Inferior parietal cortex (tissue), 1 donor: ENCODE results near the gene PMPCA.

ENCODE experiments used
- DNase-seq: peaks from one replicate; pipeline ENCODE4 v3.0.0-alpha.2; 2016; ENCODE audit errors: extremely low spot score

PMPCA gene, protein sequence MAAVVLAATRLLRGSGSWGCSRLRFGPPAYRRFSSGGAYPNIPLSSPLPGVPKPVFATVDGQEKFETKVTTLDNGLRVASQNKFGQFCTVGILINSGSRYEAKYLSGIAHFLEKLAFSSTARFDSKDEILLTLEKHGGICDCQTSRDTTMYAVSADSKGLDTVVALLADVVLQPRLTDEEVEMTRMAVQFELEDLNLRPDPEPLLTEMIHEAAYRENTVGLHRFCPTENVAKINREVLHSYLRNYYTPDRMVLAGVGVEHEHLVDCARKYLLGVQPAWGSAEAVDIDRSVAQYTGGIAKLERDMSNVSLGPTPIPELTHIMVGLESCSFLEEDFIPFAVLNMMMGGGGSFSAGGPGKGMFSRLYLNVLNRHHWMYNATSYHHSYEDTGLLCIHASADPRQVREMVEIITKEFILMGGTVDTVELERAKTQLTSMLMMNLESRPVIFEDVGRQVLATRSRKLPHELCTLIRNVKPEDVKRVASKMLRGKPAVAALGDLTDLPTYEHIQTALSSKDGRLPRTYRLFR

DNA sequence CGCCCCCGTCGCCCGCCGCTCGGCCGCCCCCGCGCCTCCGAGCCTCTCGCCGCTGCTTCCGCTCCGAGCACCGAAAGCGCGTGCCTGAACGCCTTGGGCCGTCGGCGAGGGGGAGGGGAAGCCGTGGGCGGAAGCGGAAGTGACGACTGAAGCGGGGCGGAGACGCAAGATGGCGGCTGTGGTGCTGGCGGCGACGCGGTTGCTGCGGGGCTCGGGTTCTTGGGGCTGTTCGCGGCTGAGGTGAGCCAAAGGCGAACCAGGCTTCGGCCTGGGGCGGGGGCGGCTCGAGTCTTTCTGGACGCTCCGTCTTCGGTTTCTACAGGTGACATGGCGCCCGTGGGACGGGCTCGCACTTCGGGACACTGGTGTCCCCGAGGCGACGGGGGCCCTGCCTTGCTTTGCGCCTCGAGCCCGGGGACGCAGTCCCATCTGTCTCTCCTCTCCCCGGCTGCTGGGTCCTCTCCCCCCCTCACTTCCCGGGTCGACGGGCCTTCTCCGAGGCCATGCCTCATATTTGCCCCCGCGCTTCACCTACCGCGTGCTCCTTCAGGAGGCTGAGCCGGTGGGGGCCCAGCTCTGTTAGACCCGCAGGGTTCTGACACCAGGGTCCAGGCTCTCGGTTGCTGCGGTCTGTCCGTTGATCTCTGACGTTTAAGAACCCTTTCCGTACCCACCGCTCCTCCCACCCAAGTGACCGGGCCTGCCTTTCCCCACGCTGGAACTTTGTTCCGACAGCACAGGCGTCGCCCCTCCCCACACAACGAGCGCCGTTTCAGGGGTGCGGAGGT lies at the start of gene PMPCA, which contains the start of gene ENTR1:
PMPCA (plus strand) TSS at position 159 of the 788 bp plus-strand sequence; CDS start at position 170, 11 bp downstream.
ENTR1 (minus strand) TSS at position 115 of the 788 bp plus-strand sequence. CDS start 217 bp downstream, outside the sequence.
- DNase-seq: peak; percentile 96

DNA sequence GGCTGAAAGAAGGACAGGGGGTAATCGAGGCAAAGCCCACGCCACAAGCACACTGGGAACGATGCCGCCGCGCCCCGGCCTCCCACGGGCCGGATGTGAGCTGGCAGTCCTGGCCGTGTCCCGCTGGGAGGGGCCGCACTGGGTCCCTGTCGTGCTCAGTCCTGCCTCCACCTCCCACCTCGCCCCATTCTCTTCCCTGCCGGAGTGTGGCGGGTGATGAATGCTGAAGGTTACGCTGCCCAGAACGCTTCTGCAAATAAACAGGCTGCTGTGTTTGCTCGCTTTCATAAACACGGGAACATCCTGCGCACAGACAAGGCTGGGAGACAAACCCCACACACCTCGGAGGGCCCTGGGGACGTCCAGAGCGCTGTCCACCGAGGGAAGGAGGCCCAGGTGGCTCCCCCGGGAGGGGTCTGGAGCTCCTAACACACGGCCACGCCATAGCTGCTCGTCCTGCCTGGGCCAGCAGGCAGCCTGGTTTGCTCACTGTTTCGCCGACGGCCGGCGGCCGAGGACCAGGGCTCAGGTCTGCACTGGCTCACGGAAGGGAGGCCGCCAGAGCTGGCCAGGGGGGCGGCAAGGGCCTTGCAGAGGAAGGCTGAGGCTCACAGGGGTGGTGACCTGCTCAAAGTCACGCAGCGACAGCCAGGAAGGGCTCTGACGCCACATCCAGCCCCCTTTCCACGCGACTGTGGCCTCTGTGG lies 49.3 kb upstream of the PMPCA start:
- DNase-seq: no peak

DNA sequence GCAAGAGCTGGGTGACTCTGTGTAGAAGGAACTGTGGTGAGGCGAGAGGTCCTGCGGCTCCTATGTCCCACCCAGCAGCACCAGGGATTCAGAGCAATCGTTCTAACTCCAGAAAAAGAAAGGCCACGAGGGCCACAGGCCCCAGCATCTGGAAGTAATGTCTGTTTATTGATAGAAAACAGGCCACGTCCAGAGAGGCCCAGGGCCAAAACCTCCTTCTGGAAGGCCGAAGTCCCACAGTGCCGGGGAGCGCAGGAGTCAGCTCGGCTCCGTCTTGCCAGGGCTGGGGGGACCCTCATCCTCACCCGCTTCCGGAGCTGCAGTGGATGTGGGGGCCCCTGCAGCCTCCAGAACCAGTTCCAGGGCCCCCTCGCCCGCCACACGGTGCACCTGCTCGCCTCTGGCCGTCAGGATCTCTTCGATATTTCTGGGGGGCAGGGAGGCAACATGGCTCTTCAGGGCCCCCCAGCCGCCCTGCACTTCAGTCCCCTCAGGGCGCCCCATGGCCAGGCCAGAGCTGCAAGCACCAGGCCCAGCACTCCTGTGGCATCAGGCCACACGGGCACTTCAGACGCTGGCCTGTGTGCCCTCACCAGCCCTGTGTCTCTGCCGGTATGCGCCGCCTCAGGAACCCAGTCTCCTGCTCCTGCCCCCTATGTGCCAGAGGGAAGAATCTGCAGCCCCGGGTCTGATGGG lies 48.6 kb upstream of the PMPCA start:
- DNase-seq: no peak

DNA sequence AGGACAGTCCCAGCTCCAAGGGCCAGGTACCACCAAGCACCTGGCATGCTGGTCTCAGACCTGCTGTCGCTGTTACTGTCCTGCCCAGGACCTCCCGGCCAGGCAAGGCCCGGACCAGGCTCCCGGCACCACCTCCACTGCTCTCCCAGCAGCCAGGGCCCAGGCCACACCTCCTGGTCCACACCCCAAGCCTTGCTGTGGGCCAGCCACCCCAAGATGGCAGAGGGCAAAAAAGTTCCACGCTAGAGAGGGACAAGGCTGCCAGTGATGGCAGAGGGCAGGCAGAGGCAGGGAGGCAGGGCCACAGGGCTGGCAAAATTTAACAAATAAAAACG lies 48.0 kb upstream of the PMPCA start:
- no peak for DNase-seq

DNA sequence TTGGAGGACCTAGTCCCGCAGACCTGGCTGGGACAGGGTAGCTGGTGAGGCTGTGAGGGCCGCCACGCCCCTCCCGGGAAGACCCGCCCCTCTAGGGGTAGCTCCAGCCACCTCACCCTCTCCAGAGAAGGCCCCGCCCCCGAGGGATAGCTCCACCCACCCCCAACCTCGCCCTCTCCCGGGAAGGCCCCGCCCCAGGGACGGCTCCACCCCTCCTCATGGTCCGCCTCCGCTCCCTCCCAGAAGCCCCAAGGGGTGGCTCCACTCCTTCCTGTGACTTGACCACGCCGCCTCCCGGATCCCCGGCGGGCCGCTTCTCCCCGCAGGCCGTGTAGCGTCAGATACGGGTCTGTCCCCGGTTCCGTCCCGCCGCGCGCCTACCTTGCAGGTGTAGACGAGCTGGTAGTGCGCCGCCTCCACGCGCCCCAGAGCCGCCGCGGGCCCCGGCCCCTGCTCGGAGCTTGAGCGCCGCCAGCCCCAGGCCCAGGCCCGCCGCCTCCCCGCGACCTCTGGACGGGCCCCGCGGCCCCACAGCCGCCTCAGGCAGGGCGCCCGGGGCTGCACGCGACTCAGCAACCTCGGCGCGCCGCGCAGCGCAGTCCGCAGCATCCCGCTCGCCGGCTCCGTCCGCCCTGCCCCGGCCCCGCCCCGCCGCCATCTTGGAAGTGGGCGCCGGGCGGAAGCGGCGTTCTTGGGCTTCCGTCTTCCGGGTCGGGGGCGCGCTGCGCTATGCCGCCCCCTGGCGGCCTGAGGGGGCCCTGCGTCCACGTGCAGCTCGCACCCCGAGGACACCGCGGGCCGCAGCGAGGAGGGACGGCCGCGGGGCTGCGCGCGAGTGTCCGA lies 47.1 kb upstream of the PMPCA start, which contains the start of gene DNLZ:
DNLZ (minus strand) TSS at position 639 of the 843 bp plus-strand sequence; CDS start at position 609, 30 bp downstream.
- DNase-seq: peak; percentile 85

DNA sequence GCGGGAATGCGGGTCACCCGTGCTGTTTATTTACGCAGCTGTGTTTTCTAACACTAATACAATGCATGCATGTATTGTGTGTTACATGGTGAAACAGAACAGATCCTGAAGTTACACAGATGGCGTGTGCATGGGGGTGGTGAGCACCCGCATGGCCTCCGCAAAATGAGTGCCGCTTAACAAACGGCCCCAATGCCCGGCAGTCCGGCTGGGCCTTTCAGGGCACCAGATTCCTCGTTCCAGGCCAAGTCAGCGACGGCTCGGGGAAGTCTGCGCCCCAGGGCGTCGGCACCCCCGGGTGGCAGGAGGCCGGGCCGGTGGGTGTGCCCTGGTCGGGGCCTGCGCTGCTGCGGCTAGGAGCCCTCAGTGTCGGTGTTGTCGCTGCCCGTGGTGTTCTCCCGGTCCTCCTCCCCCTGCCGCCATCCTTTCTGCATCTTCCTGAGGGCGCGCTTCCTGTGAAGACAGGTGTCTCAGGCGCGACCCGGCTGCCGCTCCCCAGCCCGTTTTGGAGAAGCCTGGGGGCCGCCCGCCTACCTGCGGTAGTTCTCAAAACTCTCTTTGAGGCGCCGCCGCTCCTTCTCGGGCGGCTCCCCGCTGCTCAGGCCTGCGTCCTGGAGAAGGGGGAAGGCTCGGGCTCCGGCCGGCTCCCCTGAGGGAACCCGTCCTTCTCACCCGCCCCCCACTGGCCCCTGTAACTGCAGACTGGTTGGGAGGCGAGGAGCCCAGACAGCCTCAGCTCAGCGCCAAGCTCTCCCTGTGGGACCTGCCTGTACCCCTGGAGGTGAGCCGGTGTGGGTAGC lies 46.3 kb upstream of the PMPCA start:
- DNase-seq: no peak

DNA sequence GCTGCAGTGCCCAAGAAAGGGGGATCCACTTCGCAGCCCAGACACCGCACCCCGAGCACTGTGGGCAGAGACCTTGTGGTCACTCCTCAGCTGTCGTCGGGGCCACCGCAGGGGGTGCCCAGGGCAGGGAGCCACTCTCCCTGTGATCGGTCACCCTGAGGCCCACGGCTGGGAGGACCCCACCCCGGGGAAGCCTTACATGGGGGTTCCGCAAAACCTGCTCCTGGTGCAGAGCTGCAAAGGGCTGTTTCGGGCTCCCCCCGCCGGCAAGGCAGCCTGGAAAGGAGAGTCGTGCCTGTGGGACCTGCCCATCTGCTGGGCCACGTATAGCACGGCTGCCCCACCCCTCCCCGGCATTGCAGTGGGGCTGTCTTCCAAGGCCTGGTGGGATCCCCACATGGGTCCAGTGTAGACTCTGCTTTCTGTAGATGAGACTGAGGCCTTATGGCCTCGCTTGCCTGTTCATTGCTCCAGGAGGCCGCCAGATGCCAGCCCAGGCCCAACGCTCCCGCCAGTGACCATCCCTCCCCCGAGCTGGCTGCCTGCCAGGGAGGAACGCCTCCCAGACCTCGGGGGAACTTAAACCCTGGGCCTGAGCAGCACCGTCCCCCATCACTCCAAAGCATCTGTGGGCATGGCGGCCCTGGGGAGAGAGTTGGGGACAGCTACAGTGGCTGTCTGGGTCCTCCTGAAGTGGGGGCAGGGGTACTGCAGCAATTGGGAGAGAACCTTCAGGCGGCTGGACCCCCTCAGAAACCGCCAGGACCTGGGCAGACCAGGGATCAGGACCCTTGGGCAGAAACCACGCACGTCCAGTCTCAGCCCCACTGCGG lies 45.3 kb upstream of the PMPCA start:
- no peak for DNase-seq

DNA sequence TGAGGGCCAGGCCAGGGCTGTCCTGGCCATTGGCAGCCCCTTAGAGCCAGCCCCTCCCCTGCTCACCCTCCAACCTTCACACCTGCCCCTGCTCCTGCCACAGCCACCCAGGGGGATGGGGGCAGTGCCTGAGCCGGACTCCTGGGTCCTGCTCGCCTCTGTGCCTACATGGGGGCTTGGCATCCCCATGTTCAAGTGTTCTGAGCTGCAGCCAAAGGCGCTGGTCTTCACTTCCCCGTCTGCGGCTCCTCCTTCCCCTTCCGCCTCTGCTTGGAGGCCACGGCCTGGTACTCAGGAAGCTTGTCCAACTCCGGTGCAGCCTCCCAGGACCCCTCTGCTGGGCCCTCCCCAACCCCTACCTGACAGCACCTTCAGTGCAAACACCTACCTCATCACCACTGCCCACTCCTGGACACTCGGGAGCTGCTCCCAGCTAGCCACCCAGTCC lies 44.7 kb upstream of the PMPCA start:
- no peak for DNase-seq

DNA sequence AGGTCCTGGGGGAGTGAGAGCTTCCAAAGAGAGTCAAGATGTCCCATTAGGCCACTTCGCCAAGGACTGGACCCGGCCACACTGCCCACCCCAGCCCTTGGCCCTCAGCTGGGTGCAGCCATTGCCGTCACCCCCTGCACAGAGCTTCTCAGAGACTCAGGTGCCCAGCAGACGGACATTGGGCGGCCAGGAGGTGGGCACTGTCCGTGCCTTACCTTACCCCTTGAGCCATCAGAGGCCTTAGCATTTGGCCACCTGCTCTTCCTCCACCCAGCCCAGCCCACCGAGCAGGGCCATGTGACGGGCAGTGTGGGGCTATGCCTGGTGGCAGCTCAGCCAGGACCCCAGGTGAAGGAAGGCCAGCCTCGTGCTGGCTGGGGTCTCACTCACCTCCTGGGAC lies 43.6 kb upstream of the PMPCA start:
- no peak for DNase-seq

DNA sequence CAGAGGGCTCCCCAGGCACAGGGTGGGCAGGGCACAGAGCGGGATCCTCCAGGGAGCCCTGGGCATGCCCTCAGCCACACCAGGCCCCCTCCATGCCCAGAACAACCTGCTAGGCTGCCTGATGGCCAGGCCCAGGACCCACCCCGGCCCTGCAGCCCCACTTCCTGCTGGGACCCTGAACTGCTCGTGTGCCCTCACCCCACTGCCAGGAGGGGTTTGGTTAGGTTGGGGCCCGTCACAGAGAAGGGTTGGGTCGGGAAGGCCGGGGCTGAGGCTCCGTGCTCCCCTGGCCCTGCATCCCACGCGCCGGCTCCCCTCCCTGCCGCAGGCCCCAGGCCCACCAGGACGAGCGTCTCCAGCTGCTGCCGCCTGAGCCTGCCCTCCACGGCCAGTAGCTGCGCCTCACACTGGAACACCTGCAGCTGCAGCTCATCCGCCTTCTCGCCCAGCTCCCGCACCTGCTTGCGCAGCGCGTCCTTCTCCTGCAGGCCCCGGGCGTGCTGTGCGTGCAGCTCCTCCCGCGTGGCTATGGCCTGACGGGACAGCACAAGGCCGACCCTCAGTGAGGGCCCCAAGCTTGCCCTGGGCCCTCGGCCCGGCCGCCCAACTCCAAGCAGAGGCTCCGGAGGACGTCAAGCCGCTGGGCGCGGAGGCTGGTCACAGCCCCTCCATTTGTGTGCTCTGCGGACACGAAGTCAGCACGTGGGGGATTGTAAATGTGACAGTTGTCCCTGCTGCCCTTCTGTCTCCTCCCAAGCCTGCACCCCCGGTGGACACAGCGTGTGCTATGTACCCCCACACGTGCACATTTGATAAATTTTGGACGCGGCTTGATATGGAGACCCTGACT lies 42.9 kb upstream of the PMPCA start:
- DNase-seq: no peak

DNA sequence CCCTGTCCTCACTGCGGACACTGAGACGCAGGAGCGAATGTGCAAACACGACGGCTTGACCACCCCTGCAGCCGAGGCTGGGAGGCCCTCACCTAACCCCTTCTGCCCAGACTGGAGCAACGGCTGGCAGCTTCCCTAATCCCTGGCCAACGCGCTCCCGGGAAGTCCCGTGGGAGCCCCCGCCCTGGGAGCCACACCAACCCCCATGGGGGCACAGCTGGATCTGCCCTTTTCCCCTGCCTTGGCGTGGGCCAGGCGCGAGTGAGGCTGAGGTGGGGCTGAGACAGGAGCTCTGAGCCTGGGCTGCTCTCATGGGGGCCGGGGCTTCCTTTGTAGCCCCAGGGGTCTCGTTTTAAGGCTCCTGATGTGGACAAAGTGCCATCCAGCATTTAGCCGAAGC lies 42.3 kb upstream of the PMPCA start:
- DNase-seq: no peak

DNA sequence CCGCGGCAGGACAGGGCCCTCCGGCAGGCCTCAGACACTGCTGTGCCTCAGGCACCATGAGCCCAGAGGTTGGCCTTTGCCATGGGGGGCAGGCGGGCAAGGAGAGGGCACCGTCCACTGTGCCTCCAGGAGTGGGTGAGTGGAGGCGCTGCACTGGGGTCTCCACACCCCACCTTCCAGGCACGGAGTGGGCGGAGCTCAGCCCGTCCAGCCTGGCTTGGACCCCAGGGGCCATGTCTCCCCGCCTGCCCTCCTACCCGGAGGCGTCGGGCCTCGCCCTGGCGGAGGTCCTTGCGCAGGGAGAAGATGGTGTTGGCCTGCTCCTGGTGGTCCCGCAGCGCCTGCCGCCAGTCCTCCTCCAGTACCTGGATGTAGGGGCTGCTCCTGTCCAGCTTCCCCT lies 40.4 kb upstream of the PMPCA start:
- DNase-seq: no peak

DNA sequence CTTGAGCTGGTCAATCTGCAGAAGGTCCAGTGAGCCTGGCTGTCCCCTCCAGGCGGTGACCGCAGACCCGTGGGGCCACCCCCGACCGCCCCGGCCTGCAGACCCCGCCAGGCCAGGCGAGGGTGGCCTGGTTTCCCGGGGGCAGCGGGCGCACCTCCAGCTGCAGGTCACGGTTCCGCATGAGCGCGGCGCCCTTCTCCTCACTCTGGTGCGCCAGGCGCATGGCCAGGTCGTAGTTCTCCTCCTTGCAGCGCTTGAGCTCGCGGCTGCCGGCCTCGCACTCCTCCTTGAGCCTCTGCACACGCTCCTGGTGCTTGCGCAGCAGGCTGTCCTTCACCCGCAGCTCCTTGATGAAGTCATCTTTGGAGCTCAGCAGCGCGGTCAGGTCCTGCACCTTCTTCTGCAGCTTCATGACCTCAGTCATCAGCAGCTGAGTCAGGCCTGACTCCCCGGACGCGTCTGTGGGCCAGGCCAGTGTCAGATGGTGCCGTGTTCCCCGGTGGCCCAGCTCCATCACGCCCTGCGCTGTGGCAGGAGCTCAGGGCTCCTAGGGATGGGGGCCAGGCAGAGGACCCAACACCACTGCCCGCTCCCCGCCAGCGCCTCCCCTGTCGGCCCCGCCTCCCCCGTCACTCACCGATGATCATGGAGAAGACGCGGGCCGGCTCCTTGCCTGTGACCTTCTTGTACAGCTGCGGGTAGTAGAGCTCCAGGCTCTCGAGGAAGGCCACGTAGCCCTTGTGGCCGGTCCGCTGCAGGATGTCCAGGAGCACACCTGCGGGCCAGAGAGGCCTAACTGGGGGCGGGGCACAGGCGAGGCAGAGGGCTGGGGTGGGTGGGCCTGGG lies 39.5 kb upstream of the PMPCA start:
- no peak for DNase-seq

DNA sequence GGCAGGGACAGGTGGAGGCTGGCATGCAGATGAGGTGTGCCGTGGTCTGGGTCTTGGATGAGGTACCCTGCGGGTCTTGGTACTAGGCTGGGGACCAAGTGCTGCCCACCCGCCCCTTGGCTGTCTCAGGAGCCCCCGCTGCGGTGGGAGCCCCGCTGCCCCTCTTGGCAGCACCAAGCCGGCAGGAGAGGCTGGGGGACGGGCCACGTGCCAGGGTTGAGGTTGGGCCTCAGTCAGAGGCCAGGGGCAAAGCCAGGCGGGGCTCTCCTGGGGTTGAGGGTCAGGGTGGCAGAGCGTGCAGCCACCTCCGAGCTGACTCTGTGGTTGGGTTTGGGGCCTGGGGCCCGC lies 39.0 kb upstream of the PMPCA start:
- no peak for DNase-seq

DNA sequence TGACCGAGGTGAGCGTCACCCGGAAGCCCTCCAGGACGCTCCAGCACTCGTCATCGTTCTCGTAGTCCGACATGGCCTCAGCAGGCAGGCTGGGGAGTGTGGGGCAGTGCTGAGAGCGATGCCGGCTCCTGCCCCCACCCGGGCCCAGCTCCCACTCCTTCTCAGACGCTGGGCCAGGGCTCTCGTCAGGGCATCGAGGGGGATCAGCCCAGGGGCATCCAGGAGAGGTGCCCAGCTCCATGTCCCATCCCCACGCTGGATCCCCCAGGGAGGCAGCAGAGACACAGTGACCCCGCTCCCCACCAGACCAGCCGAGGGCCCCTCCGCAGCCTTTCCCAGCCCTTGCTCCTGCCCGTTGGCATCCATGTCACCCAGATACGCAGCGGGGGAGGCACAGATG lies 38.5 kb upstream of the PMPCA start:
- no peak for DNase-seq

DNA sequence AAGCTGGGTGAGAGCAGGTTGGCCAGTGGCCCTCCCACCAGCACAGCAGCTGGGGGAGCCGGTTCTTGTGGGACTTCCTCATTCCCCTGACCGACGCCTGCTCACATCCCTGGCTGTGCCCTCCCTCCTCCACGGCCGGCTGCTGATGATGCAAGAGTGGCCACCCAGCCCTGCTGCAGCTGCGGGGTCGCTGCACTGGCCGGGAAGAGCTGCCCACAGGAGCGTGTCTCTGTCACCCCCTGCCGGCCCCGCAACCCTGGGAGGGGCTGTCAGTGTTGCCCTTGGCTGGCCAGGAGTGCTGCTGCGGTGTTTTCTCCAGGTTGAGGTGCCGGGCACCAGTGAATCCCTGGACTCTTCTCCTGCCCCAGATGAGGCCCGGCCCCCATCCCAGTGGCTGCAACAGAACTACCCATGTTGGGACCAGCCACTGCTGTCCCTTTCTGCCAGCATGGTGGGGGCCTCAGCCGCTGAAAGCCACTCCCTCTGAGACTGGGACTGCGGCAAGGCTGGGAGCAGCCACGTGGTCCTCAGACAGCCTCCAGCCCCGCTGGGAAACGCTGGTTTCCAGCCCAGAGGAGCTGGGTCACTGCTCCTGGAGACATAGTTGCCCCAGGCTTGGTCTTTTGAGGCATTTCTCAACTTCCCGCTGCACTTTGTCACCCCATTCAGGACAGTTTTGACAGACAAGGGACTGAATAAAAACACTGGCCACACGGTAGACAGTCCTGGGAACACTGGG lies 37.7 kb upstream of the PMPCA start:
- DNase-seq: no peak
